ENCODE results near the gene TSC22D3.

DNA sequence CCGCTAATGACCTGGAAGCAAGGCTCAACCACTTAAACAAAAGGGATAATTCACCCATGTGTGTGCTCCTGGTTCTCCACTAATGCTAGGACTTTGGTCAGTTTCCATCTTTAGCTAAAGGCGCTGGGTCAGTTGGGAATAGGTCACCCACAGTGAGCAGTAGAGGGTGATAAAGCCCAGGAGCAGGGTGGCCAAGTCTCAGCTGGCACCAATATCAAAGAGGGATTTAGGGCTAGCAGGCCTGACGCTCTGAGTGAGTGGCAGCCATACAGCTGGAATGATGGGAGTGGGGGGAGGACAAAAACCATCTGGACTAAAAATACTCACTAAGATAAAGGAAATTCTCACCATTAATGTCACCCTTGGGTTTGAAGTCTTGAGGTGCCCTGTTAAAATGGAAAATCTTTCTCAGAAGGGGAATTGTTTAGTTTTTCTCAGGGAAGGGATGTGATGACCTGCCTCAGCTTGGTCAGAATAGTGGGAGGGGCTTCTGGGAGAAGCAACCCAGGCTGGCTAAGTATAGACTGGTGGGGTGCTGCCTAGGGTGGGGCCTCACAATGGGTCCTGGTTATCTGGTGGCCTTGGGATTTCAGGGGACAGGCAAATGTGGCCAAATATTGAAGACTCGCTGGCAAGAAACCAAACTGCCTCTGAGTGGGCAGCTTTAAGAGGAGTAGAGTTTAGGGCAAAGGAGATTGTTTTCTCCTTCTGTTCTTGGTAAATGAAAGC, 47.1 kb downstream of the TSC22D3 start:
- TF ChIP-seq CTCF (conservative IDR thresholded peaks at IDR 0.05 in 1 of 2, IDR thresholded peaks at IDR 0.05 in 1 of 2; ENCODE audit: low read depth in 1 of 2, low read length in 2 of 2) (no peak), EZH2 (IDR thresholded peaks at IDR 0.05; ENCODE audit: low read length, missing control alignments) (no peak)
